NCI-H2029 treated with DMSO at 0.1 percent for 48 hours (cell line): ENCODE measurements around the gene TP73.

Experiments used
- DNase-seq: peaks from one replicate; lab custom pipeline; 2025; lab: John Stamatoyannopoulos, UW

The TP73 gene

DNA sequence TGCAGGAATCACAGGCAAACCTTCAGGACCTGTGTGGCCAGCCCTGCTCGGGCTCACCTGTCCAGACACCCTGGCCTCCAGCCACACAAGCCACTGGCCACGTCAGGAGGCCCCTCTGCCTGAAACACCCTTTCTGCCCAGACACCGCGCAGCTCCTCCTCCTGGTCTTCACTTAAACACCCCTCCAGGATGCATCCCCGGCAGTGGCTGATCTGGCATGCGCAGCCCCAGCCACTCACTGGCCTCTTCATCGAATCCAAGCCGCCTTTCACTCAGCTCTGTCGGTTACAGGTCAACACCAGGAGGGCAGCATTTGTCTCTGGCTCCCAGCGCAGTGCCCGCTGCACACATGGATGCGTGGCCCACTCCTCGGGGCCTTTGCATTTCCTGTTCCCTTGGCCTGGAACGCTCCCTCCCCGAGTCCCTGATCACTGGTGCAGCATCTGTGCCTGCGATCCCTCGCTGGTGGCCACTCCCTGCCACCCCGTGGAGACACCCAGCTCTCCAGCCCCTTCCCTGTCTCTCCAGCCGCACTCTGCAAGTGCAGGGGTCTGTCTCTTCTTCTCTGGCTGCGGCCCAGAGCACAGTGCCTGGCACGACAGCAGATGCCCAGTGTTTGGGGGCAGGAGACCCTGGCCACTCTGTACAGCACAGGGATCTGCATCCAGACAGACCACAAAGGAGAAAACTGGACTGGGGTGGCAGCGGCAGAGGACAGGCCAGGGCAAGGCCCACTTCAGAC, 18.1 kb upstream of the TP73 start:
- DNase-seq: no peak

DNA sequence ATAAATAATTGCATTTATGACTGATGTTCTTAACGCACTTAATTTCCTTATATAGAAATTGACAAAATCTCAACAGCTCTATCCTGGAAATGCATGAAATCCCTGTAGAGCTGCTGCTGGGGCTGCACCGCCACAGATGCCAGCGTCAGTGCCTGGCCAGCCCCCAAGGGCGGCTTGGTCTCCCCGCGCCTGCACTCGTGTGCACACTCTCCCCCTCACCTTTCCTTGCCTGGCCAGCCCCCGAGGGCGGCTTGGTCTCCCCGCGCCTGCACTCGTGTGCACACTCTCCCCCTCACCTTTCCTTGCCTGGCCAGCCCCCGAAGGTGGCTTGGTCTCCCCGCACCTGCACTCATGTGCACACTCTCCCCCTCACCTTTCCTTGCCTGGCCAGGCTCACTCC, 16.2 kb upstream of the TP73 start:
- no peak for DNase-seq

DNA sequence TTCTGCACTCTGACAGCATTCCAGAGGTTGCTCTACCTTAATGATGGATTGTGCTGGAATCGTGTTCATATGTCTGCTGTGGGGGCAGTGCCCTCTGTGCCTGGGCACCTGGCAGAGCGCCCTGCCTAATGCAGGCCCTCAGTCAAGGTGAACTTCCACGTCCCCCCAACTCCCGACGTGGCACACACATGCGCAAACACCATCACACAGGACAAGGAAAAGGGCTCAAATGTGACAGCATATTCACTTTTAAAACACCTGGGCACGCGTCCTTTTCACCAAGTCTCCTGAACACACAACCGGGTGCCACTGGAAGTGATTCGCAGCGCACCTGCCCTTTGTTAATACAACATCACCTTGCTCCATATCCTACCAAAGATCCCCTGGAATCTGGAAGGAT, 15.8 kb upstream of the TP73 start:
- DNase-seq: no peak

GRCh38 chr1:3638027-3638426, 14.3 kb upstream of the TP73 start:
- no peak for DNase-seq

DNA sequence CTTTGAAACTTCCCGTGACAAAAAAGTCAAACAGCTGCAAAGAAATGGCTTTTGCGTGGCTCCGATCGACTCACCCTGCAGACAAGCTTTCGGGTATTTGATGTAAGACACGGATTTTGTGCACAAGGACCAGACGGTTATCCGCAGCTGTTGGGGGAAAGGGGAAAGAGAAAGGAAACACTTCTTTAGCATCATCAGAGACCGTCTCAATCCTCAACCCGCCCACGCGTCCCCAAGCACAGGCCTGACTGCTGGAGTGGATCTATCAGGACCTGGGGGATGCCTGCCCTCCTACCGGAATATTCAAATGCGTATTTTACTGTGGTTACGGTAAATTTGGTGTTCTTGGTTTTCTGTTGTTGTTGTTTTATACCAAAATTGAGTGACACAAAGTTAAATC, 13.6 kb upstream of the TP73 start:
- no peak for DNase-seq

DNA sequence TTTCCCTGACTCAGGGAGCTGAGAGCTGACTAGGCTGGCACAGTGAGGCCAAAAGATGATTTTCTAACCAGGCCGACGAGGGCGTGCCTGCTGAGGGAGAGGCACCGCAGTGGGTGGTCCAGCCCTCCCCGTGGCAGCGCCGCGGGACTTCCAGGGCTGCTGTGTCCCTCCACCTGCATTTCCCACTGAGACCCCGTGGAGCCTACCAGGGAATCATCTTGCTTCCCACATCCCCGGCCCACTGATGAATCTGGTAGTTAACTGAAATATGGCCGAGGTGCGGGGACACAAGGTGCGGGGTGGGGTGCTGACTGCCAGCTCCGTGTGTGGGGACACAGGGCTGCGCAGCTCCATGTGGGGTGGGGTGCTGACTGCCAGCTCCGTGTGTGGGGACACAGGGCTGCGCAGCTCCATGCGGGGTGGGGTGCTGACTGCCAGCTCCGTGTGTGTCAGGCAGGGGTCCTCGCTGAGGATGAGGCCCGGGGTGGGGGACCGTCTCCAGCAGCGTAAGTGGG, 12.9 kb upstream of the TP73 start:
- no peak for DNase-seq

- no peak for DNase-seq
Observed at GRCh38 chr1:3640121-3640837, 12.0 kb upstream of the TP73 start.

DNA sequence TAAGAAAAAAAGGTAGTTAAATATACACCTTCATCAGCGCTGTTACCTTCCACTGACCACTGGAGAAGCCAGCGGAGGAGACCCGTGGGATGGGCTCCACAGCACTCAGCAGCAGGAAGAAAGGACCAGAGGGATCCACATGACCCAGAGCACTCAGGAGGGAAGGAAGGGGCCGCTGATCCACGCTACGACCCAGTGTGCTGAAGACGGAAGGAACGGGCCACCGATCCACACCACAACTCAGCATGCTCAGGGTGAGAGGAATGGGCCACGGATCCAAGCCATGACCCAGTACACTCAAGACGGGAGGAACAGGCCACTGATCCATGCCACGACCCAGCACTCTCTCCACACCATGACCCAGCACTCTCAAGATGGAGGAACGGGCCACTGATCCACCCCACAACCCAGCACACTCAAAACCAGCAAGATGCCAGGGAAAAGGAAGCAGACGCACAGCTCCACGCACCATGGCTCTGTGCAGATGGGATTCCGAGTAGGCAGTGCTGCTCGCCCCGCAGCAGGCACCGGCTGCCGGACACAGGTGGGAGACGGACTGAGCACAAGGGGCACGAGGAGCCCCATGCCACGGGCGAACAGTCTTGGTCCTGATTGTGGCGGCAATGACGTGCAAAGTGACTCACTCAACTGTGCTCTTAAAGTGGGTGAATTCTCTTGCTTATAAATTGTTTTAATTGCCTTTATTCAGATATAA, 11.1 kb upstream of the TP73 start:
- DNase-seq: no peak

DNA sequence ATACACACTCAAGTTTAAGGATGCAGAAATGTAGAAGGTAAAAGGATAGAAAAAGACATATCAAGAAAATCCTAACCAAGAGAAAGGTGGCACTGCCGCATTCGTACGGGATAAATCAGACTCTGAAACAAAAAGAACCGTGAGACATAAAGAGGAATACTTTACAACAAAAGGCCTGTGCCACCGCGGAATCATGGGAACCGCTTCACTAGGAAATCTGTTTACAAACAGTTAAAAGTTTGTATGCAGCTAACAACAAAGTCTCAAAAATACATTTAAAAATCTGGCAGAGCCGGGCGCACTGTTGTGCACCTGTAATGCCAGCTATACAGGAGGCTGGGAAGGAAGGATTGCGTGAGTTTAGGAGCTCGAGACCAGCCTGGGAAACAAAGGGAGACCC, 10.5 kb upstream of the TP73 start:
- no peak for DNase-seq

GRCh38 chr1:3642919-3643675, 9.2 kb upstream of the TP73 start:
- no peak for DNase-seq

DNA sequence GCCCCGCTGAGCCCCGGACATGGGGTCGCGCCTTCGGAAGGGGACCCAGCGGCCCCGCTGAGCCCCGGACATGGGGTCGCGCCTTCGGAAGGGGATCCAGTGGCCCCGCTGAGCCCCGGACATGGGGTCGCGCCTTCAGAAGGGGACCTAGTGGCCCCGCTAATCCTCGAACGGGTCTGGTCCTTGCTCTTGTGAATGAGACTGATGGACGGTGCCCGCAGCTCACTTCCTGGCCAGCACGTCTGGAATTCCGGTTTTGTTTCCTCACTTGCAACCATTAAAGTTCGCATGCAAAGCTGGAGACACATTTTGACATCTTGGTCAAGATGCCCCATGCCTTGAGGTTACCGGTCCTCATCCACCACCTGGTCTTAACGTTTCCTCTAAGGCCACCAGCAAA, 8.0 kb upstream of the TP73 start:
- no peak for DNase-seq

GRCh38 chr1:3645247-3645646, 7.1 kb upstream of the TP73 start:
- DNase-seq: no peak

DNA sequence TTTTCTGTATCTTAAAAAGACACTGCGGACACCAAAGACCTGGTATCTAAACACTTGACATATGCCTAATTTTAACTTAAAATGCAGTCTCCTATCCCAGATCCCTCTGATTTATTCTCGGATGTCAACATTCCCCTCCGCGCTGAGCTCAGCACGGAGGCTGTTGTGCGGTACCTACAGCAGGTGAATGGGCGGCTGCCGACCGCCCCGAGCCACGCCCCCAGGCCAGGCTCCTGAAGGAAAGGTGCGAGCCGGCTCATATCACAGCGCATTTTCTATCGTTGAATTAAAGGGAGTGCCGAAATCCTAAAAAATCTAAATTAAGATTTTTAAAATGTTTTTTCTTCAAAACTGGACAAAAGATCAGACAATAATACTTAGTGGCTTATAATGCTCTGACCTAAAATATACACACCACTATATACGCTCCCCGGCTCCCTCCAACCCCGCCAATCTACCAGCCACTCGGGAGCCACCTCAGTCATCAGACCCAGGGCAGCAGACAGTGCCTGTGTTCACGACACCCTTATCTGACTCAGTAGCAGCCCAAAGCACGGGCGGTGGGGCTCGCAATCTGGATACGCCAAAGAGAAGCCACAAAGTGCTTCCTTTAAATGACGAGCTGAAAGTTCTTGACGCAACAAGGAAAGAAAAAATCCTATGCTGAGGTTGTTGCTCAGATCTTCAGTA, 6.5 kb upstream of the TP73 start:
- no peak for DNase-seq

GRCh38 chr1:3646596-3646995, 5.7 kb upstream of the TP73 start:
- no peak for DNase-seq

DNA sequence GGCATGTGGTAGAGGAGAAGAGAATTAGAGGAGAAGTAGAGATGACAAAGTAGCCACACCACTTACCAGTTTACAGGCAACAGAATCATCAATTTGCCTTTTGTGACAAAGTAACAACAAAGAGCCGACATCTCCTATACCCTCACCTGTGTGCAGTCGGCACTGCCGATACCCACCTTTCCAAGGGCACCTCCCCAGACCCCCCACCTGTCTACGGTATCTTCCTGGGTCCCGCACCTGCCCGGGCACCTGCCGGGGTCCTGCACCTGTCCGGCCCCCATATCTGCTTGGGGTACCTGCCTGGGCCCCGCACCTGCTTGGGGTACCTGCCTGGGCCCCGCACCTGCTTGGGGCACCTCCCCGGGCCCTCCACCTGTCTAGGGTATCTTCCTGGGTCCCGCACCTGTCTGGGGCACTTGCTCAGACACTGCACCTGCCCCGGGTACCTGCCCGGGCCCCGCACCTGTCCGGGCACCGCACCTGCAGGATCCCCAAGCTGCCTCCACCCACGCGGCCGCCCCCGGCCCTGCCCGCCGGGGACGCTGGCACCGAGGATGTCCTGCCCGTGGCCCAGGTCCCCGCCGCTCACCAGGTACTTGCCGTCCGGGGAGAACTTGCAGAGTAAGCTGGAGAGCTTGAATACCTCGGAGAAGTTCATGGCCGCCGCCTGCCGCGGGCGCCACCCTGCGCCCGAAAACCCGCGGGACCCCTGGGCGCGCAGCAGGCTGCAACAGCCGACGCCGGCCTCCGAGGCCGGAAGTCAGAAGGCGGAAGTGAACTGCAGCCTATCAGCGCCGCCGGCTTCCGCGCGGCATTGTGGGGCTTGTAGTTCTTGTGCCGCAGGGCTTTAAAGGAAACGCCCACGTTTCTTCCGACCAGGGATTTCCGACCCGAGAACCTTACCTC, 2.7 kb upstream of the TP73 start, which contains the start of gene WRAP73:
TSS of gene WRAP73 (minus strand) at position 762 of the 906 bp plus-strand sequence. CDS start at position 658, 104 bp downstream.
- no peak for DNase-seq

GRCh38 chr1:3650248-3651025, 1.9 kb upstream of the TP73 start:
- no peak for DNase-seq

DNA sequence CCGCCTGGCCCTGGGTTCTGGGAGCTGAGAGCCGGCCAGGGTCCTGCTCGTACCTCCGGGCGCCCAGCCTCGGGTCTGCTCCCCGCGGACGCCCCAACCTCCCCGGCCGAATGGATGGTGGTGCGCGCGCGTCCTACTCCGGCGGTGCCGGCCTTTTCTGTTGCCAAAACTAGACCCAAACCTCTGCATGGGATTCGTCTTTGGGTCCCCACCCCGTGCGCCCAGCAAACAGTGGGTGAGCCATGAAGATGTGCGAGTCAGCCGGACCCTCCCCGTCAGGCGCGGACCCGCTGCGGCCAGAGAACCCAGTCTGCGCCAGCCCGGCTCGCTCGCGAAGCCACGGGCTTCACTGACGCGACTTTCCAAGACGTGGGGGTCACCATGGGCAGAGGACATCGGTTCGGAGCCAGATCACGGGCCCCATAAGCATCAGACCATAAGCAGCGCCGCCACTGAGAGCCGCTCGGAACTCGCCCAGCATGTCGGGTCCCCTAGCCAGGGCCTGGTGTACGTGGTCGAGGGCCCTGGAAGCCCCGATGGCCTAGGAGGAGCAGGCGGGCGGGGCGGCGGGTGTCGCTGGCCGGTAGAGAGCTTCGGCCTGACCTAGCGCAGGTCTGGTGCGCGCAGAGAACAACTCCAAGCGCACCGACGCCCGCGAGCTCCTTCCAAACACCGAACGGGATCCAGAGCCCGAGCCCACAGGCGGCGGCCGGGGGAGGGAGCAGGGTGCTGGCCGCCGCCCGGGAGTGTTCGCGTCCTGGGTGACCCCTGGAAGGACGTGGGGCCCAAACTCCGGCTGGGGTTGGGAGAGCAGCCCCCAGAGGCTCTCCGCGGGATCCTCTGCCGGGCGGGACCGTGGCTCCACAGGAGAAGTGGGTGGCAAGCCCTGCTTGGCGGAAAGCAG, 1.0 kb upstream of the TP73 start:
- DNase-seq: no peak

DNA sequence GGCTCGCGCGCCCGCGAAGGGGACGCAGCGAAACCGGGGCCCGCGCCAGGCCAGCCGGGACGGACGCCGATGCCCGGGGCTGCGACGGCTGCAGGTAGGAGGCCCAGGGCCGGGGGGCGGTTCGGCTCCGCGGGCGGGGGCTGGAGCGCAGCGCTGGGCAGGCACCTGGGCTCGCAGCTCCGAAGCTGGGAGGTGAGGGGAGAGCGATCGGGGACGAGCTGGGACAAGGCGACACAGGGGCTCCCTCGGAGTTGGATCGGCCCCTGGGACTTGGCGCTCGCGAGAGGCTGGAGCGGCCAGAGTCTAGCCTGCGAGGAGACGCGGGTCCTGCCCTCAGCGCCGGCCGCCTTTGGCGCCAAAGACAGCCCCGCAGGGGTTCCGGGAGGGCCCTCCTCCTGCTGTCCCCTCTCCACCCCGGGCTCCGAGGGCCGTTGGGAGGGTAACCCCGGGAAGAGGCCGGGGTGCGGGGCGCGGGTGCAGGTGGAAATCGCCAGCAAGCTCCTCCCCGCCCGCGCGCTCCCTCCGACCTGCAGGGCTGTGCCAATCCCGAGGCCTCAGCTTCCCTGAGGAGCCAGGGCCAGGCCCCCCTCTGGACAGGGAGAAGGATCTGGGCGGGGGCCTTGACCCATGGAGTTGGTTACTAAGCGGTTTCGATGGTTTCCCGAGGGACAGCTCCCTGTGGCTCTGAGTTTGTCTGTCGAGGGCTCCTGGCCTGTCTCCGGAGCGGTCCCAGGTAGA, 401 bp downstream of the TP73 start:
- no peak for DNase-seq
